ENCODE measurements around the gene ST6GAL2.

The ST6GAL2 gene, protein sequence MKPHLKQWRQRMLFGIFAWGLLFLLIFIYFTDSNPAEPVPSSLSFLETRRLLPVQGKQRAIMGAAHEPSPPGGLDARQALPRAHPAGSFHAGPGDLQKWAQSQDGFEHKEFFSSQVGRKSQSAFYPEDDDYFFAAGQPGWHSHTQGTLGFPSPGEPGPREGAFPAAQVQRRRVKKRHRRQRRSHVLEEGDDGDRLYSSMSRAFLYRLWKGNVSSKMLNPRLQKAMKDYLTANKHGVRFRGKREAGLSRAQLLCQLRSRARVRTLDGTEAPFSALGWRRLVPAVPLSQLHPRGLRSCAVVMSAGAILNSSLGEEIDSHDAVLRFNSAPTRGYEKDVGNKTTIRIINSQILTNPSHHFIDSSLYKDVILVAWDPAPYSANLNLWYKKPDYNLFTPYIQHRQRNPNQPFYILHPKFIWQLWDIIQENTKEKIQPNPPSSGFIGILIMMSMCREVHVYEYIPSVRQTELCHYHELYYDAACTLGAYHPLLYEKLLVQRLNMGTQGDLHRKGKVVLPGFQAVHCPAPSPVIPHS

DNA sequence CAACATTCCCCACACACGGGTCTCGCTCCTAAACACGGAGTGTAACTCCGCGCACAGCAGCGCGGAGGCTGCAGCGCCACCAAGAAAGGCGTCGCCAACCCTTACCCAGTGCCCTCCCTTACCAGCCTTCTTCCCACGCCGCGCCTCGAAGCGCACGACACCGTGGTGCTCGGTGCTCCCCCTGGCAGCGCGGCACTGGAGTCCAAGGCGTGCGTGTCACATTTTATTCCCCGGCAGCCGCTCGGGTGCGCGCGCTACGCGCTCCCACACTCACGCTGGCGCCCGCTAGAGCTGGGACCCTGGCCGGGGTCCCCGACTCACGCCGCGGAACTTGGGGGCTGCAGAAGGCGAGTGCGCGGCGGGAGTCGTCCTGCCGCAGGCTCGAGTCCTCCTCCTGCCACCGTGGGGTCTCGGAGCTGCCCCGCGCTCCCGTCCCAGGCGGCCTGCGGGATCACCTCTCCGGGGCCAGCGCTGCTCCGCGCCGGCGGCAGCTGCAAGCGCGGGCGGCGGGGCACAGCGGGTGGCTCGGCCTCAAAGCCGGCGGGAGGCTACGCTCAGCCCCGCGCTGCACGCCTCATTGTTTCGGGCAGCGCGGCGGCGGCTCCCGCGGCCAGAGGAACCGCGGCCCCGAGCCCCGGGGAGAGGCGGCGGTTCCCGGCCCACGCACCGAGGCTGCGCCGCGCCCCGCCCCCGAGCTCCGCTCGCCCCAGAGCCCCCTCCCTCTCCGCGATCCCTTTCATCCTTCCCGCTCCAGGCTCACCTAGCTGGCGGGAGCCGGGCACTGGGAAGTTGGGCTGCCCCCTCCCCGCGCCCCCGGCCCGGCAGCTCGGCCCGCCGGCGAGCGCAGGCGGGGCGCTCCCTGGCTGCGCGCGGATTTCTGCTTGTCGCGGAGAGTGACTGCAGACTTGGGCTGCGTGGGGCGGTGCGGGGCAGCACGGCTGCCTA lies at the start of gene ST6GAL2:
Gene ST6GAL2 (minus strand): TSS at position 197 of the 945 bp plus-strand sequence. CDS start 42,190 bp downstream, outside the sequence.
- DNase-seq (ENCODE audit: low read depth in 2 of 2), result no peak

DNA sequence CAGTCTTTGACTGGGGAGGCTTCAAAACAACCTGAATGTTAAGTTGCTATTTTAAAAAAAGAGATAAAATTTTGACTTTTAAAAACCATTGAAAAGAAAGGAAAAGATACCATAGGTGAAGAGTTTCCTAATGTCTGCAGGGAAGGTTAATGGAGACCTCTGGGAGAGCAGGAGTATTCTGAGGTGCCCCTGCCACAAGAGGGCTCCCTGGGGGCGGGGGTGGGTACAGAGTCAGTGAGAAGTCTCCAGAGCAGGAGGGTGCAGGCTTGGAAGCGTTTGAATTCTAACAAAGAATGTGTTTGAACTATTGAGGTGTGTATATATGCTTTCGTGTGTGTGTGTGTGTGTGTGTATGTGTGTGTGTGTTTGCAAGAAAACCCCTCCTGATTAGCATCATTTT lies 46.7 kb upstream of the ST6GAL2 start:
- no peak for DNase-seq (ENCODE audit: low read depth in 2 of 2)

DNA sequence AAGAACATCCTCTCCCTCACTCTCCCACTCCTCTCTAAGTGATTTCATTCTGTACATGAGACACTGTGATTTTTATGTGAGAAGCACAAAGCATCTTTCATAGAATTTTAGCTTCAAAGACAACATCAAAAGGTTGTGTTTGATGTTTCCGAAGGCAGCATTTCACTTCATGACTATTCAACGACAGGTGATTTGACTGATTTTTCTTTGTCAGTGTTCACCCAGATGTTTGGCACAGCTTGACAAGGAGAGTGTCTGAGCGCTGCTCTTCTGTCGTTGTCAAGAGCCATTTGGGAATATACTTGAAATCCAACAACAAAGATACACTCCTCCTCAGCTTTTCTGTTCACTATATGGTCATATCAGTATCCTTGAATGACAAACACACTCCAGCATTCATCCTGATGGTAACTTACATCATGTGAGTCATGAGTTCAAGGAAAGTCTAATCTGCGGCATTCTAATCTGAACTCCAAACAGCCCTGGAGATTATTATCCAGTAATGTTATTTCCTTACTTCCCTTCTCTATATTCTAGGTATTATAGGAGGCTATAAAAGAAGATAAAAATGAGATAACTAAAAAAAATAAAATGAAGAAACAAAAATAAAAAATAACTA lies 45.9 kb upstream of the ST6GAL2 start:
- no peak for DNase-seq (ENCODE audit: low read depth in 2 of 2)

DNA sequence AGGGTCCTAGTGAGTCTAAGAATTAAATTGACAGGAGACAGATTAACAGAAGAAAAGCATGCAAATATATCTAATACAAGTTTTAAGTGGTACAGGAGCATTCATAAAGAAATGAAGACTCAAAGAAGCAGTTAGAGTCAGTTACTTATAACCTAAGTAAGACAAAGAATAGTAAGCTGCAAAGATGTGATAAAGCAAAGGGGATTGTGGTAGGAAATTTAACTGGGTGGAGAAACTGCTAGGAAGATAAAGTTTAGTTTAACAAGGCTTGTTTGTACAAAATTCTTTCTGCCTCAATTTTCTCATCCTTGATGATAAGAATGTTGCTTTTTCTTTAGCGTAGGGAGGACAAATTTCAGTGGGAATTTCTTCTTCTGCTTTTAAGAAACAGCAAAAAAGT lies 35.5 kb upstream of the ST6GAL2 start:
- DNase-seq (ENCODE audit: low read depth in 2 of 2), result no peak

DNA sequence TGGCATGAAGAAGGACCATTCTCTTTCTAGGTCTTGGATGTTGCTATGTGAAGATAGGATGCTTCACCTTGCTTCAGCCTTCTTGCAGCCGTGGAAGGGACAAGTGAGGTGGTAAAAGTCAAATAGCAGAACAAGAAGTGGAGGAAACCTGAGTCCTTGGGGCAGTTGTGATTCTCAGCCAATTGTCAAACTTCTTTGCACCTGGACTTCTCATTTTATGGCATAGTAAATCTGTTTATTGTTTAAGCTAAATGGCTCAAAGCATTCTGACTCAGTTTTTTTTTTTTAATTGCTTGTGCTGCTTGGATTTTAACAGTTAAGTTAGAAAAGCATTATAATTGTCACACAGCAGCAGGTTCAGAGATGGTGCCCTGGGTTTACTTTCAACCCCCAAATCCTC lies 33.0 kb upstream of the ST6GAL2 start:
- no peak for DNase-seq (ENCODE audit: low read depth in 2 of 2)

DNA sequence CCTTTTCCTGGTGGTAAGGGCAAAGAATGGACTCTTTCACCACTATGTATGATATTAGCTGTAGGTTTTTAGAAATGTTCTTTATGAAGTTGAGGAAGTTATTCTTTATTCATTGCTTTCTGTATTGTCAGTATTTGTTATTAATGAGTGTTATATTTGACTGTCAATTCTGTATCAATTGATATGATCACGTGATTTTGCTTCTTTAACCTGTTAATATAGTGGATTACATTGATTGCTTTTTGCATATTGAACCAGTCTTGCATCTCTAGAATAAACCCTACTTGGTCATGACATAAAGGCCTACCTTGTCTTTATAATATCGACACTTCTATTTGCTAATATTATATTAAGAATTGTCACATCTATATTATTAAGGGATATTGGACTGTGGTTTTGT lies 18.3 kb upstream of the ST6GAL2 start:
- DNase-seq (ENCODE audit: low read depth in 2 of 2), result no peak

DNA sequence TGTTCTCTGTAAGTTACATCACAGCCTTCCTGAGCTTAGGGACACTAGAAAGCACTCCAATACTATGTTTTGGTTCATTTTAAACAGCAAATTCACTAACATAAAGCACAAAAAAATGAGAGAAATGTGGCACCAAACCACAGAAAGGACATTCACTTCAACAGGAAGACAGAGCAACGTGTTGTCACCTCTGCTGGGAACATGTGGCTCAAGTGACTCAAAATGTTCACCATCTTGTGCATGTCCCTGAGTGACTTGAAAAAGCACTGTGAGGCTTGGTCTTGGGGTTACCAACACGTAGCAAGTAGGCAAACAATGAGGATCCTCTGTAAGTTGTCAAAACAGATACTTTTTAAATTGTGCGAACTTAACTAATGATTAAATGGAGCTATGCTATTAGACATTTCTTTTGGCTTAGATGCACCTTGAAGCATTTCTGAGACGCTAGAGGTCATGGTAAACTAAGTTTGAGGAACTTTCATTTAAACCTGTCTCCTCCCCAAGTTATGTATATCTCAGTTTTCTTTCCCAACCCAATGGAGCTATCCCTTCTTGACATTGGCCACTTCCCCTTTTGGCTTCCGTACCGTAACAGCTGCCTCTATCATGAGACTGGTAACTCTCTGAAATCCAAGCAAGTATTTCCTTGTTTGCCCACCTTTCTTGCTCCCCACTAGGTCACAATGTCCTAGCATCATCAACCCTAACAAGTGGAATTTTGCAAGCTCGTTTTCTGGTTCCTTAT lies 14.0 kb upstream of the ST6GAL2 start:
- DNase-seq (ENCODE audit: low read depth in 2 of 2), result no peak

DNA sequence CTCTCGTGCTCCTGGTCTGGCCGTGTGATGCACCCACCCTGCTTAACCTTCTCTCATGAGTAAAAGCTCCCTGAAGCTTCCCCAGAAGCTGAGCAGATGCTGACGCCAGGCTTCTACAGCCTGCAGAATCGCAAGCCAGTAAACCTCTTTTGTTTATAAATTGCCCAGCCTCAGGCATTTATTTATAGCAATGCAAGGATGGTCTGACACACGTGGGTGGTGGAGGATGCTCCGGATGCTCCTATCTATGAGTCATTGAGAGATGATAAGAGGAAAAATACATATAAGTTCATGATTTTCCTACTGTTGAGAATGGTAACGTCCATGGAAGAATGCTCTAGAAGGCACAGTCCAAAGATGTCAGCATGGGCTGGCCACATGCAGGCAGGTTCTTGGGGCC lies 8.6 kb upstream of the ST6GAL2 start:
- DNase-seq (ENCODE audit: low read depth in 2 of 2), result no peak

DNA sequence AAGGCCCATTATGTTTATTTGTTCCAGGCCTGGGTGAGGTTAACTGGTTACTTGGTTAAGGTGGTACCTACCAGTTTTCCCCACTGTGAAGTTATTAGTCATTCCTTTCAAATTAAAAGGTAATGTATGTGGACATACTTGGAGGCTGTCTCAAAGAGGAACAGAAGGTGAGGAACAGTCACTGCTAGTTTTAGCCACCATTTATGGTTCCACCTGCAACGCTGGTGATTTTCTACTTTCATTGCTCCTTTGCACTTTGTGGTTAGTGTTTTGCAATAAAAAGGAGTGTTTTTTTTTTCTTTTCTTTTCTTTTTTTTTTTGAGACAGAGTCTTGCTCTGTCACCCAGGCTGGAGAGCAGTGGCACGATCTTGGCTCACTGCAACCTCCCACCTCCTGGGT lies 6.1 kb upstream of the ST6GAL2 start:
- DNase-seq (ENCODE audit: low read depth in 2 of 2), result no peak

DNA sequence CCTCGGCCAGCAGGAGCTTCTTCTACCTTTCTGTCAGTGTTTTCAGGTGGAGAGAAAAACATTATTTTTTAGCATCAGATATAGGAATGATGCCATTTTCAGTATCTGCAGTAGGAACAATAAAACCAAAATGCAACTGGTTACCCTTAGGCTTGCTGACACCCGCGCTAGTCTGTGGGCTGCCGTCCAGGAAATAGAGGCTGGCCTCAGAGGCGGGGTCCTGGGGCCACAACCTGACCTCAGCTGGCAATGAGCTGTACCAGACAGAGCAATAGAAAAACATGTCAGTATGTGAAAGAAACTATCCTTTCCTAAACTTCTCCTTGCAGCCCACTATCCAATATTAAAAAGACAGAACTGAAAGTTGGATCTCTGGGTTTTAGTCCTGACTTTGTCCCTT lies 4.6 kb upstream of the ST6GAL2 start:
- DNase-seq (ENCODE audit: low read depth in 2 of 2), result no peak

DNA sequence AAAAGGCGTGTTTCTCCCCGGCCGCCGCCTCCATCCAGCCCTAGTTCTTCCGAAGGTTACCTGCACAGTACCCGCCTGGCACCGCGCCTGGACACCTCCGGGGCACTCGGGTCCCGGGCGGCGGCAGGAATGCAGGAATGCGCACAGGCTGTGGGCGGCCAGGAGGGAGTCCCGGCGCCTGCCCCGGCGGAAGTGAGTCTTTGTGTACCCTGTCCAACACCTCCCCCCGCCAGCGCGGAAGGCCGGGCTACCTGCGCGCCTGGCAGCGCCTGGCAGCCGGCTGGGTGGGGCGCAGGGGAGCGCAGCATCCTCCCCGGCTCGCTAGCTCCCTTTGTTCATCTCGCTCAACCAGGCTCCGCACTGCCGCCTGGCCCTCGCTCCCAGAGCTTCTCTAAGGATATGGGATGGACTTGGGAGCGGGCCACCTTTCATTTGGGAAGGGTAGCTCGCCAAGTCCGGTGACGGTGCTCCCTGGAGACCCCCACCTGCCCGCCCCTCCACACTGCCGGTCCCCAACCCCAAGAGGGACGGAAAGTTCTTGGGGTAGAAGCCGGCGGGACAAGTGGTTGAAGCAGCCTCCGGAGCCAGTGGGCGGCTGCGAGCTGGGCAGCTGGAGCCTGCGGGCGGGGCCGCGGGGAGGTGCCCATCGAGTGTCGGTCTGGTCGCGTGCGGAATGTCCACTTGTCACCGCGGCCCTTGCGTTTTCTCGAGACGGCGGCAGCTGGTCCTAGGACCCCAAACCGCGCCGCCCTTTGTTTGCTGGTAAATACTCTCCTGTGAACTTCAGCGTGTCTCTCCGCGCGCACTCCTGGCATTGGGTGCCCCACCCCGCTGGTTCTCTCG lies 1.2 kb upstream of the ST6GAL2 start:
- no peak for DNase-seq (ENCODE audit: low read depth in 2 of 2)

DNA sequence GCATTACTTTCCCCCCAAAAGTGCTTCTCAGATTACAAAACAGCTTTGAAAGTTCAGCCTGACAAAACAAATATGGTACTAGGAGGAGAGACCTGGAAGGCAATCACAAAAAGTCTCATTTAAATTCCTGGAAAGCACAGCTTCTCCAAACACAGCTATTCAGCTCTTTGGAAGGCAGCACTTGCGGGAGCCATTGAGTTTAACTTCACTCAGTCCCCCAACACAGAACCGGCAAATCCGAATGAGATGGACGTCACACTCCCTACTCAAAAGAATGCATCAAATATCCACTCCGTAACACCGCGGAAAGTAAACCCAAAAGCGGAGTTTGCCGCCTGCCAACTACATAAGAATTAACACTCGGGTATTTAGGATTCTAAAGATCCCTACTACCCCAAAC lies 638 bp downstream of the ST6GAL2 start:
- DNase-seq (ENCODE audit: low read depth in 2 of 2), result no peak

DNA sequence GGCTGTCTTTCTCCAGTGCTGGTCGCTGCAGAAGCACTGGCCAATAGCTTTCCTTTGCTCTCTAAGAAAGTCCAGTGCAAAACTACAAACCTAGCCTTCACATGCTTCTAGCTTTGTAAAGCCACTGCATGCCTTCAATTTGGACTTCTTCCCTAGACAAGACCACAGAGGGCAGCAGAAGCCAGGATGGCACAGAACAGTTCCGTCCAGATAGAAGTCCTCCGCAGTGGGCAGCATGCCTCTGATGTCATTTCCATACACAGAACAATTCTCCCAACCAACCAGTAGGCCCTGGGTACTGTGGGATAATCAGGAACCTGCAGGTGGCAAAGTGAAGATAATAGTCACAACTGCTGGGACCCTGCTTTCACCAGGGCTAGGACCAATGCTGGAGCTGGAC lies 3.3 kb downstream of the ST6GAL2 start:
- DNase-seq (ENCODE audit: low read depth in 2 of 2), result no peak

DNA sequence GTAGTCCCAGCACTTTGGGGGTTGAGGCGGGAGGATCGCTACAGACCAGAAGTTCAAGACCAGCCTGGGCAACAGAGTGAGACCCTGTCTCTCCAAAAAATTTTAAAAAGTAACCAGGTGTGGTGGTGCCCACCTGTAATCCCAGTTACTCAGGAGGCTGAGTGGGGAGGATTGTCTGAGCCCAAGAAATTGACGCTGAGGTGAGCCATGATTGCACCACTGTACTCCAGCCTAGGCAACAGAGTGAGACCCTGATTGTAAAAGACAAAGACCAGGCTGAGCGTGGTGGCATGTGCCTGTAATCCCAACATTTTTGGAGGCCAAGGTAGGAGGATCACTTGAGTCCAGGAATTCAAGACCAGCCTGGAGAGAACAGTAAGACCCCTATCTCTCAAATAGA lies 7.8 kb downstream of the ST6GAL2 start:
- DNase-seq (ENCODE audit: low read depth in 2 of 2), result no peak

DNA sequence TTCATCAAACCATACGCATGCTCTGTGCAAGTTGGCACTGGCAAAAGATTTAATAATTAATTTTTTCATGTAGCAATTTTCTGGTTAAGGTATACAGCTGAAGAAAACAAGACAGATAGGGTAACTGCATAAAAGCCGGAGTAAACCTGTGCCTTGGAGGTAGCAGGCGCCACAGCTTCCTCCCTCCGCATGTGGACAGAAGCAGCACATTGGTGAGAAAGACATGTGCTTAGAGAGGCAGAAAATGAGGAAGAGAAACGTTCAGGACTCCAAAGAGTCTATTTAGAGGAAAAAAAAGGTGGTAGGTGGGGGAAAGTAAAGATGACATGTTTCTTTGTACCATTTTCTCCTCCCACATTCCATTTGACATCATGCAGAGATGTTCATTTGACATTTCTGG lies 9.3 kb downstream of the ST6GAL2 start:
- DNase-seq (ENCODE audit: low read depth in 2 of 2), result no peak

DNA sequence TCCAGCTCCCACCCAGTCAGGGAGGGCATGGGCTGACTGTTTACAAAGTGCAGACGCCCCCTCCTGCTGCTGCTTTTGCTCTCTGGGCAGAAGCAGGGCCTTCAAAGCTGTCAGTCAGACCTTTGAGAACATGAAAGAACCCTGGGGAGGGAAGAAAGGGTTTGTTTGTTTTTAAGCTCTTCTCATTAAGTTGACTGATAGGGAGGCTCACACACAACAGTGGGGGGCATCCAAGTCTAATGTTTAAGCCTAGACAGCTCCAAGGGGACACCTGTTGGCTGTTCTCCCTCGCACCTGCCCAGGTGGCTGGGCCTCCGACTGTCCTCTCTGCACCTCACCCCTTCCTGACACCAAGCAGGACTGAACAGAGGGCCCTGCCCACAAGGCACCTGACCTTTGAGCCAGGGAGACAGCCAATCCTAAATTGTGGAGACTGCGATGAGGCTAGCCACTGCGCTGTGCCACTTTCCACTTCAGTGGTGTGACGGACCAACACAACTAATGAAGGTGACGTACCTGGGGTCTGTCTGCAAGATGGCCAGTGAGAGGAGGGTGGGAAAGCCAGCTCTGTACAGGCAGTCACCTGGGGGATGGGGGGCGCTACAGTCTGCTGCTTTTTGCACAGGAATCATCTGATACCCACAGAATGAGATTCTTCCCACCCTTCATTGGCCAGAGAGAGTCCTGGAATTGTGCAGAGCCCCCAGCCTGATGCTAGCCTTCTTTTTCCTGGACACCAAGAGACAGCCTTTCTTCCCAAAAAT lies 16.3 kb downstream of the ST6GAL2 start:
- no peak for DNase-seq (ENCODE audit: low read depth in 2 of 2)

DNA sequence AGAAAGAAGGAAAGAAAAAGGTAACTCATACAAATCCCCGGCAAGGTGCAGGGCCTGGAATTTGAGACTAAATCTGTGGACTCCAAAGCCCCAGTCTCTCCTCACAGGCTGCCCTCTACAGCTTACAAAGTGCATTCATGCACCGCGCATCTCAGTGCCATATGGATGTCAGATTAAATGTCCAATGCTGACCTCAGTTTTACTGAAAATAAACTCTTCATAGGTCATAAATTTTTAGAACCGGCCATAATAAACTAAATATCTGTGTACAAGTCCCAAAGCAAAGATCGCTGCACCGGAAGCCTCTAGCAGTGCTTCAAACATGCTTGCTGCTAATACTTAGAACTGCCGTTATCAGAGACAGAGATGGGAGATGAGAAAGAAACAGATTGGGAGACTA lies 17.7 kb downstream of the ST6GAL2 start:
- DNase-seq (ENCODE audit: low read depth in 2 of 2), result no peak

DNA sequence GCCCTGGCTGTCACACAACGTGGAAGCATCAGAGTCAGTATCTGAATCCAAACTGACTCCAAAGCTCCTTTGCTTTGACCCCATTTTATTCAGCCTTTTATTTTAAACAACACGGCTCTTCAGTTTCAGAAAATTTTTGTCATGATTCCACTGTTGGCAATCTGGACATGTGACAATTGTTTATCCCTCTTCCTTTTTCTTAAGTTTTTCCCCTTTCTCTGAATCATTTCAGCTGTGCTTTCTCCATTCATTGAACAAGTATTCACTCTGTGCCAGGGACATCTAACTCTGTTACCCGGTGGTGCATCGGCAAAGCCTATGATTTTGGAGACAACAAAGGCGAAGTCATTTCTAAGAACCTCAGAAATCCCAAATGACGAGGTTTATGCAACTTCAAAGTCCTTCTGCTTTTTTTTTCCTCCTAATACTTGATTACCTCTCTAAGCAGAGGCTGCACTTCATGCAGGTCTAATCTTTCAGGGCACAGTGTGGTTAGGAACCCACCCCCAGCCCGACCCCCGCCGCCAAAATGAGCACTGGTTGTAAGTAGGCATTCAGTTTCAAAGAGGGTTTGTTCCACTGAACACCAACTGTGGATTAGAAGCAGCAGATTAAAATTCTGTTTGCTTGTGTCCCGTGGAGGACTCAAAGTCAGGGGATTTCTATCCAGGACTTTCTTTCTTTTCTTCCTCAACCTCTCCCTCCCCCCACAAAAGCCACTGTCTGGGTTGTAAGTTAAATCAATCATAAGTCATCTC lies 18.6 kb downstream of the ST6GAL2 start:
- DNase-seq (ENCODE audit: low read depth in 2 of 2), result no peak

DNA sequence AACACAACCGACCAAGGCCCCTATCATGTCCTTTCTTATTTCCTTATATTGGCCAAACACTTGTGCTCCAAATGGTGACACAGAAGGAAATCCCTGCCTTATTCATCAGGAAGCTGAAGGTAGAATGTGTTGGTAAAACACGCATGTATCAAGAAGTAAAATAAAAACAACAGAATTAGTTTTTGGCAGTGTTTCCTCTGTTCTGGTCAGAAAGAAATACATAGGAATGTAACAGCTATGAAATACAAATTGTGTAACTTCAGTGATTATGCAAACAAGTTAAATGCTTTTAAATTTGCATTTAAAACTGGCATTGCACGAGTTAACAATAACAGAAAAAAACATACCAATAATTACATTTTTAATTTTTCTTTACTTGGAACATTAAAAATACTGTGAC lies 19.3 kb downstream of the ST6GAL2 start:
- no peak for DNase-seq (ENCODE audit: low read depth in 2 of 2)

Measured in stimulated activated CD8-positive, alpha-beta memory T cell treated with anti-CD3 and anti-CD28 coated beads, Interleukin-15, amount 100 ng/mL, for 4 hours (primary cell).